Nephron progenitor cell (in vitro differentiated cells): ENCODE data around the gene FLII.

ENCODE experiments used
- DNase-seq: peaks from one replicate; pipeline ENCODE4 v3.0.0; 2021
- H3K27ac Mint-ChIP-seq: 2 replicates; pipeline ENCODE4 v1.8.0; 2021; ENCODE audit warnings: mild to moderate bottlenecking, moderate library complexity, mixed read lengths
- H3K27me3 Mint-ChIP-seq: 2 replicates; pipeline ENCODE4 v1.8.0; 2021; ENCODE audit warnings: mild to moderate bottlenecking, low read depth, mixed read lengths; ENCODE audit not compliant: poor library complexity
- H3K36me3 Mint-ChIP-seq: 2 replicates; pipeline ENCODE4 v1.8.0; 2021; ENCODE audit warnings: low read depth, mixed read lengths
- H3K4me1 Mint-ChIP-seq: 2 replicates; pipeline ENCODE4 v1.8.0; 2021; ENCODE audit warnings: mixed read lengths
- H3K4me3 Mint-ChIP-seq: 2 replicates; pipeline ENCODE4 v1.8.0; 2021; ENCODE audit warnings: mild to moderate bottlenecking, moderate library complexity, mixed read lengths
- H3K9me3 Mint-ChIP-seq: 2 replicates; pipeline ENCODE4 v1.8.0; 2021; ENCODE audit warnings: mild to moderate bottlenecking, moderate library complexity, mixed read lengths
- TF ChIP-seq, protein P1 (sequence below): fragments of 200-600 bp; sonication (generic); IDR thresholded peaks from 2 replicates; pipeline ENCODE4 v1.5.0; 2021; ENCODE audit warnings: antibody characterized with exemption

FLII gene

DNA sequence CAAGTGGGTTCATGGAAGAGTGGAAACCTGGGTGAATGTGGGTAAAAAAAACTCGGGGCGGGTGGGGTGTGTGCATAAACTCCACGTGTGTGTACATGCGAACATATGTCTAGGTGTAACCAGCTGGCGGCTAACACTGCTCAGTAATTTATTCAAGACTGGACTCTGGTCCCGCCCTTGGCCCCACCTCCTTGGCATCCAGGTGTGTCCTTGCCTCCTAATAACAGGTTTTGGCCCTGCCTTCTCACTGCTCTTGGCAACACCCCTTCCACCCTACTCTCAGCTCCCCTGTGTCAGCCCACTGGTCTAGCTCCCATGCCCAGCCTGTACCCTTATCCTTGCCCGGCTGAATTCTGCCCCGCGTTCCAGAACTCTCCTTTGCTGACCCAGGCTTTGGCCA lies 8.3 kb downstream of the FLII start:
- Mint-ChIP-seq H3K27ac (no peak overlapping the region), H3K4me1 (peaks cover 16% of the 10 kb centered on the region), H3K4me3 (no peak overlapping the region), H3K9me3 (no peaks in the 10 kb centered on the region), H3K27me3 (peaks cover 7% of the 10 kb centered on the region), H3K36me3 (peaks cover 16% of the 10 kb centered on the region)
- DNase-seq: no peak
- TF ChIP-seq, protein P1, sequence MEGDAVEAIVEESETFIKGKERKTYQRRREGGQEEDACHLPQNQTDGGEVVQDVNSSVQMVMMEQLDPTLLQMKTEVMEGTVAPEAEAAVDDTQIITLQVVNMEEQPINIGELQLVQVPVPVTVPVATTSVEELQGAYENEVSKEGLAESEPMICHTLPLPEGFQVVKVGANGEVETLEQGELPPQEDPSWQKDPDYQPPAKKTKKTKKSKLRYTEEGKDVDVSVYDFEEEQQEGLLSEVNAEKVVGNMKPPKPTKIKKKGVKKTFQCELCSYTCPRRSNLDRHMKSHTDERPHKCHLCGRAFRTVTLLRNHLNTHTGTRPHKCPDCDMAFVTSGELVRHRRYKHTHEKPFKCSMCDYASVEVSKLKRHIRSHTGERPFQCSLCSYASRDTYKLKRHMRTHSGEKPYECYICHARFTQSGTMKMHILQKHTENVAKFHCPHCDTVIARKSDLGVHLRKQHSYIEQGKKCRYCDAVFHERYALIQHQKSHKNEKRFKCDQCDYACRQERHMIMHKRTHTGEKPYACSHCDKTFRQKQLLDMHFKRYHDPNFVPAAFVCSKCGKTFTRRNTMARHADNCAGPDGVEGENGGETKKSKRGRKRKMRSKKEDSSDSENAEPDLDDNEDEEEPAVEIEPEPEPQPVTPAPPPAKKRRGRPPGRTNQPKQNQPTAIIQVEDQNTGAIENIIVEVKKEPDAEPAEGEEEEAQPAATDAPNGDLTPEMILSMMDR: no peak

DNA sequence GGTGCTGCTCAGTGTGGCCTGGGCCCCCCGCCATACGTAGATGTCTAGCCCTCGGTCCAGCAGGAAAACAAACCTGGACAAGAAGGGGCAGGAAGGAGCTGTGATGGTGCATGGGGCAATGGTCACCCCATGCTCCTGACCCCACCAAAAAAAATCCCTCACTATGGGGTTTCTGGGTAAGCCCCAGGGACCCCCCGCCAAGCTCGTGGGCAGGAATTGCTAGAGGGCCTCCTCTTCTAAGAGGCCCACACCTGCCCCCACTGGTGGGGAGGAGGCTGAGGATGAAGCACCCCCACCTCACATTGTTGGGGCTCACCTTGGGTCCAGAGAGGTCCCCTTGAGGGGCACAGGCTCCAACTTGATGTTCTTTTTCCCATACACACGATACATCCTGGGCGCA lies 9.7 kb downstream of the FLII start:
- H3K9me3 Mint-ChIP-seq: no peaks in the 10 kb centered on the region
- H3K27me3 Mint-ChIP-seq: peaks cover 4% of the 10 kb centered on the region
- no peak for DNase-seq
- H3K27ac Mint-ChIP-seq: no peak overlapping the region
- peaks cover 16% of the 10 kb centered on the region for H3K4me1 Mint-ChIP-seq
- TF ChIP-seq, protein P1: no peak
- H3K36me3 Mint-ChIP-seq: peaks cover 19% of the 10 kb centered on the region
- no peak overlapping the region for H3K4me3 Mint-ChIP-seq

DNA sequence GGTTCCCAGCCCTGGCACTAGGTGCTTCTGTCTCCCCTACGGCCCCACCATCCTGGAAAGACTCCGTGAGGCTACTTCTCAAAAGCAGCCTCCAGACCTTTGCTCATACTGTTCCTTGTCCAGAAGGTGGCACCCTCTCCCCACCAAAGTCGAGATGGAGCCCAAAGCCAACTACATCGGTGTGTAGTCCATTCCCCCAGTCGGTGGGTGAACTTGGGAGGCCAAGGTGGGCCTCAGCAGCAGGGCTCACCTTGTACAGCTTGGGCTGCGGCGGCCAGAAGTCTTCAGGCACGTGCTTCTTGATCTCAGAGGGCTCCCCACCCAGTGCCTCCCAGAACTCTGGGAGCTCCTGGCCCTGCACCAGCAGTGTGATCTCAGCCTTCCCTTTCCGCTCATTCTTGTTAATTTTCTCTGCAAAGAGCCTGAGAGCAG lies 10.2 kb downstream of the FLII start:
- H3K4me3 Mint-ChIP-seq: peak overlapping the region; percentile 71

DNA sequence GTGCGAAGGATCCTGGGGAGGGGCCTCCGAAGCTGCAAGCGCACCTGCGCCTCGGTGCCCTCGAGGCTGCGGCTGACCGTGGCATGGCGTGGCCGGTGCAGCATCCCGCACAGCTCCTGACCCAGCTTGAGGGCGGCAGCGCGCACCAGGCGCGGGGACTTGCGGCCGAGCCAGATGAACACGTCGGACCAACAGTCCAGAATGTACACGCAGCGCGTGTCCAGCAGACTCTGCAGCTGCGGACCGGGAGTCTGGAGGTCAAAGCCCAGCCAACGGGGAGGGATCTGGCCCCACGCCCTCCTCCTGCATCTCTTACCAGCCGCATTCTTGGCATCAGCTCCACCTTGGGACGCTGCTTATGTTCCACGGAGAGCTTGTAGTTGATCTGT lies 10.9 kb downstream of the FLII start:
- H3K36me3 Mint-ChIP-seq: peaks cover 23% of the 10 kb centered on the region
- peaks cover 16% of the 10 kb centered on the region for H3K4me1 Mint-ChIP-seq
- no peak overlapping the region for H3K4me3 Mint-ChIP-seq
- peaks cover 4% of the 10 kb centered on the region for H3K27me3 Mint-ChIP-seq
- H3K9me3 Mint-ChIP-seq: no peaks in the 10 kb centered on the region
- no peak for DNase-seq
- TF ChIP-seq, protein P1: no peak
- H3K27ac Mint-ChIP-seq: no peak overlapping the region

More for the DNA sequence above, 10.2 kb downstream of the FLII start:
- DNase-seq: peak; percentile 73
- Mint-ChIP-seq H3K9me3 (no peaks in the 10 kb centered on the region), H3K27ac (peak overlapping the region; percentile 83), H3K4me1 (peaks cover 16% of the 10 kb centered on the region), H3K27me3 (peaks cover 4% of the 10 kb centered on the region), H3K36me3 (peaks cover 23% of the 10 kb centered on the region)
- TF ChIP-seq, protein P1: peak; percentile 75

DNA sequence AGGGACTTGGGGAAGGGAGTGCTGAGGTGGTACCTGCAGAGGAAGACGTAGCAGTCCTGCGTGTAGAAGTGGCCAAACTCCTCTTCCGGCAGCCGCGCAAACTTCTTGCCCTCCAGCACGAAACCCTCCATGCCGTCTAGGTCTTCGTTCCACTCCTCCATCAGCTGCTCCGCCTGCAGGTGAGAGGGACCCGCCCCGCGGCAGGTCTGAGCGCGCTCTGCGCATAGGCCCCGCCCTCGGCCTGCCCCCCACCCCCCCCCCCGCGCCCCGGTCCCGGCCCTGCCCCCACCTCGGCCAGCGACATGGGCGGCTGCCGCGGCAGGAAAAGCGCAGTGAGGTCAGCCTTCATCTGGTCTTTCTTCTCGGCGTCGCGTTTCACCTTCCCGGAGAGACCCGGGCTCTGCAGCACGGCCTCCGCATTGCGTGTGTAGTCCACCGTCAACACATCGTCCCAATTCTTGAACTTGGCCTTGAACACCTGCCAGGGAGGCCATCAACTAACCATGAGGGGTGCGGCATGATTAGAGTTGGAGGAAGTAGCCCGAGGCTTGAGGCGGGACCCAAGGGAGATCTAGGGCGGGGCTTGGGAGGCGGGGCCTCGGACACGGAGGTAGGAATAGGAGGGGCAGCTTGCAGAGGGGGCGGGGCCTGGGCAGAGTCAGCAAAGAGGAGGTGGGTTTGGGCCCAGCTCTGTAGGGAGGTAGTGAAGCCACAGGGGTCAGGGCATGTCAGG lies 11.5 kb downstream of the FLII start:
- peak; percentile 81 for DNase-seq
- peak overlapping the region; percentile 78 for H3K27ac Mint-ChIP-seq
- H3K4me1 Mint-ChIP-seq: peaks cover 16% of the 10 kb centered on the region
- peaks cover 23% of the 10 kb centered on the region for H3K36me3 Mint-ChIP-seq
- TF ChIP-seq, protein P1: no peak
- H3K4me3 Mint-ChIP-seq: peak overlapping the region; percentile 83
- H3K27me3 Mint-ChIP-seq: peaks cover 4% of the 10 kb centered on the region
- no peaks in the 10 kb centered on the region for H3K9me3 Mint-ChIP-seq
